ENCODE data around the gene EPHB2. TPM values are rescaled to one million over a fixed set of nuclear protein-coding genes. Genes with fewer than 3 reads are reported as not detected.

Gene EPHB2
- total and polyA plus RNA-seq, 3 donors from 2014 or later: 7.7 to 9.4 (median 8.2) TPM

GRCh38 chr1:22819361-22819760, 108.7 kb downstream of the EPHB2 start:
- Histone ChIP-seq H3K4me3 (no peak overlapping the region), H3K4me1 (peaks cover 4% of the 10 kb centered on the region), H3K27me3 (no peaks in the 10 kb centered on the region), H3K9me3 (no peaks in the 10 kb centered on the region), H3K36me3 (ENCODE audit: low read depth, missing control alignments) (no peaks in the 10 kb centered on the region), H3K27ac (no peak overlapping the region)
- DNase-seq: no peak
- intact Hi-C loops (cut with DNase I; ENCODE audit: low total_unique reads): no loop called here
- 92 to 93% methylated on average over 4 of the region's 4 CpGs for WGBS, 2 donors
- TF ChIP-seq, protein P1, sequence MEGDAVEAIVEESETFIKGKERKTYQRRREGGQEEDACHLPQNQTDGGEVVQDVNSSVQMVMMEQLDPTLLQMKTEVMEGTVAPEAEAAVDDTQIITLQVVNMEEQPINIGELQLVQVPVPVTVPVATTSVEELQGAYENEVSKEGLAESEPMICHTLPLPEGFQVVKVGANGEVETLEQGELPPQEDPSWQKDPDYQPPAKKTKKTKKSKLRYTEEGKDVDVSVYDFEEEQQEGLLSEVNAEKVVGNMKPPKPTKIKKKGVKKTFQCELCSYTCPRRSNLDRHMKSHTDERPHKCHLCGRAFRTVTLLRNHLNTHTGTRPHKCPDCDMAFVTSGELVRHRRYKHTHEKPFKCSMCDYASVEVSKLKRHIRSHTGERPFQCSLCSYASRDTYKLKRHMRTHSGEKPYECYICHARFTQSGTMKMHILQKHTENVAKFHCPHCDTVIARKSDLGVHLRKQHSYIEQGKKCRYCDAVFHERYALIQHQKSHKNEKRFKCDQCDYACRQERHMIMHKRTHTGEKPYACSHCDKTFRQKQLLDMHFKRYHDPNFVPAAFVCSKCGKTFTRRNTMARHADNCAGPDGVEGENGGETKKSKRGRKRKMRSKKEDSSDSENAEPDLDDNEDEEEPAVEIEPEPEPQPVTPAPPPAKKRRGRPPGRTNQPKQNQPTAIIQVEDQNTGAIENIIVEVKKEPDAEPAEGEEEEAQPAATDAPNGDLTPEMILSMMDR (IDR thresholded peaks at IDR 0.05): no peak
- no peak for TF ChIP-seq POLR2A (IDR thresholded peaks at IDR 0.05)

- H3K4me3 ChIP-seq: no peak overlapping the region
- H3K36me3 ChIP-seq (ENCODE audit: low read depth, missing control alignments): no peaks in the 10 kb centered on the region
- DNase-seq: no peak
- H3K9me3 ChIP-seq: no peaks in the 10 kb centered on the region
- TF ChIP-seq, protein P1 (IDR thresholded peaks at IDR 0.05): no peak
- TF ChIP-seq POLR2A (IDR thresholded peaks at IDR 0.05): no peak
- H3K27ac ChIP-seq: no peak overlapping the region
- 65 to 71% methylated on average over 5 of the region's 5 CpGs for WGBS, 2 donors
- intact Hi-C loops (cut with DNase I; ENCODE audit: low total_unique reads): no loop called here
- peaks cover under 1% of the 10 kb centered on the region for H3K4me1 ChIP-seq
- H3K27me3 ChIP-seq: no peaks in the 10 kb centered on the region
Observed at GRCh38 chr1:22821027-22821426, 110.4 kb downstream of the EPHB2 start.

DNA sequence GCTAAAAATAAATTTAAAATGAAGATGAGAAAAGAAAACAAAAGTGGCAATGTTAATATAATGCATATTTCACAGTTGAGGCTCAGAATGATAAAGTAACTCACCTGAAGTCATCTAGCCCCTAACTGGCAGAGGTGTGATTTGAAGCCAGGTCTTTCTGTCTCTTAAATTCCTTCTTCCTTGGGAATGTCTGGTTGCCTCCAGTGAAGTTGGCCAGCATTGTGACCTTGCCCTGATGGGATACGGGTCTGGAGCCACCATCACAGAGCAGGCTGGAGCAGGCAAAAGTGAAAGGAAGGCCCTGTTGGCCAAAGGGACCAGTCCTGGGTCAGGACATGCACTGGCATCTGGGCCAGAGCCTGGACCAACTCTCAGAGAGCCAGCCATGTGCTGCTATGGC, 111.7 kb downstream of the EPHB2 start:
- H3K4me1 ChIP-seq: peaks cover 14% of the 10 kb centered on the region
- no peak for TF ChIP-seq POLR2A (IDR thresholded peaks at IDR 0.05)
- TF ChIP-seq, protein P1 (IDR thresholded peaks at IDR 0.05): no peak
- H3K27ac ChIP-seq: no peak overlapping the region
- DNase-seq: no peak
- intact Hi-C loops (cut with DNase I; ENCODE audit: low total_unique reads): no loop called here
- no peaks in the 10 kb centered on the region for H3K9me3 ChIP-seq
- no peaks in the 10 kb centered on the region for H3K27me3 ChIP-seq
- H3K4me3 ChIP-seq: no peak overlapping the region
- H3K36me3 ChIP-seq (ENCODE audit: low read depth, missing control alignments): no peaks in the 10 kb centered on the region
- 64 to 68% methylated on average over 1 of the region's 1 CpG for WGBS, 2 donors

DNA sequence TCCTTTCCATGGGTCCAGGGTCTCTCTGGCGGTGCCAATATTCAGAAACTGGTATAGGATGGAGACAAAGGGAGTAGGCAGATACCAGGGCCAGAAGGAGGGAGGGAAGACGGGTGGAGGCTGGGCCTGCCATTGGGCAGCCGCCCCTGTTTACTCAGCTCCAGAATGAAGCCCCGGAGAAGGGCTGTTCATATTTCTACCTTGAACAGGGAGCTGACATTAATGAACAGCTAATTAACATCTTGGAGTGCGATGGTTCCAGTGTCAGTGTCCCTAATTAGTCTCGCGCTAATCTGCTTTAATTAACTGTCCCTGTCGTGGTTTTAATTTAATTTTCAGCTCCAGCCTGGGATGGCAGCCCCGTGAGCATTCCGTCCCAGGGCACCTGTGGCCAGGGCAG, 113.8 kb downstream of the EPHB2 start:
- H3K4me1 ChIP-seq: peaks cover 20% of the 10 kb centered on the region
- no peak for DNase-seq
- H3K36me3 ChIP-seq (ENCODE audit: low read depth, missing control alignments): no peaks in the 10 kb centered on the region
- H3K4me3 ChIP-seq: no peak overlapping the region
- H3K27ac ChIP-seq: no peak overlapping the region
- TF ChIP-seq, protein P1 (IDR thresholded peaks at IDR 0.05): no peak
- TF ChIP-seq POLR2A (IDR thresholded peaks at IDR 0.05): no peak
- no peaks in the 10 kb centered on the region for H3K27me3 ChIP-seq
- intact Hi-C loops (cut with DNase I; ENCODE audit: low total_unique reads): no loop called here
- no peaks in the 10 kb centered on the region for H3K9me3 ChIP-seq
- 81 to 91% methylated on average over 10 of the region's 10 CpGs for WGBS, 2 donors

DNA sequence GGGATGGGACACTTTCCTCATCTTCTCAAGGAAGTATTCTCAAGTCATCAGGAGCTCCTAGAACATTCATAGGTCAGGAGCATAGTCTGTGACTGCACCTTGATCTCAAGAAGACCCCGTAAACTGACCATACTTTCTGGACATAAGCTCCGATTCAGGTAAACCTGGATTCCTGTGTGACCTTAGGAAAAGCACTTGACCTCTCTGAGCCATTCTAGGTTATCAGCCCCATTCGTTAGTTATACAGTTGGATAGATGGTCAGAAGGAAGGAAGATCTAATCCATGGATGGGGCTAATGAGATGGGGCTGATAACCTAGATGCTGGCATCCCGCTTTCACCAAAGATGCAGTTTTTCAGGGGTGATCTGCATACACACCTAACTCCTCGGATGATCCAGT, 114.3 kb downstream of the EPHB2 start:
- H3K27ac ChIP-seq: no peak overlapping the region
- H3K4me1 ChIP-seq: peaks cover 20% of the 10 kb centered on the region
- DNase-seq: no peak
- no peak for TF ChIP-seq POLR2A (IDR thresholded peaks at IDR 0.05)
- TF ChIP-seq, protein P1 (IDR thresholded peaks at IDR 0.05): no peak
- no peaks in the 10 kb centered on the region for H3K9me3 ChIP-seq
- H3K27me3 ChIP-seq: no peaks in the 10 kb centered on the region
- H3K4me3 ChIP-seq: no peak overlapping the region
- no peaks in the 10 kb centered on the region for H3K36me3 ChIP-seq (ENCODE audit: low read depth, missing control alignments)
- intact Hi-C loops (cut with DNase I; ENCODE audit: low total_unique reads): no loop called here
- WGBS, 2 donors: 89 to 93% methylated on average over 4 to 5 of the region's 5 CpGs

All from testis (tissue), 3 donors.